Measurements from ENCODE around the gene NAALADL2. TPM values are rescaled to one million over a fixed set of nuclear protein-coding genes. Genes with fewer than 3 reads are reported as not detected.

NAALADL2 gene
- total and polyA plus RNA-seq, 2 of the 8 experiments (the other 6 are each of a cell fraction or from before 2014, with no cell fraction given): 0.12 to 0.22 TPM

- Histone ChIP-seq H3K4me1 (replicated peaks in 1 of 4; ENCODE audit: control insufficient read depth in 3 of 4, insufficient read depth in 4 of 4, low read length in 3 of 4) (no peaks in the 10 kb centered on the region), H3K79me2 (ENCODE audit: control insufficient read depth in 1 of 2, insufficient read depth in 2 of 2, low read length in 2 of 2) (no peaks in the 10 kb centered on the region), H2BK15ac (ENCODE audit: low read length) (no peak overlapping the region), H2BK20ac (ENCODE audit: low read length) (no peak overlapping the region), H2AFZ (ENCODE audit: low read length) (no peak overlapping the region), H4K20me1 (replicated peaks in 1 of 2; ENCODE audit: control insufficient read depth in 1 of 2, insufficient read depth in 2 of 2, low read length in 2 of 2) (no peaks in the 10 kb centered on the region), H3K4ac (replicated peaks; ENCODE audit: insufficient read length, low read depth, low read length) (no peak overlapping the region), H3K23me2 (ENCODE audit: low read depth, low read length) (no peaks in the 10 kb centered on the region; the same call in 1 of the 2 replicates), H3K56ac (replicated peaks; ENCODE audit: insufficient read length, low read depth, low read length) (no peak overlapping the region), H3K9me3 (ENCODE audit: insufficient read depth in 2 of 2, low read depth in 1 of 2, low read length in 1 of 2) (no peaks in the 10 kb centered on the region), H4K91ac (replicated peaks; ENCODE audit: insufficient read length, low read length) (no peak overlapping the region), H3K23ac (ENCODE audit: insufficient read length) (no peak overlapping the region), H2BK5ac (ENCODE audit: low read depth, low read length) (no peak overlapping the region), H3K4me2 (ENCODE audit: insufficient read depth in 1 of 2, low read depth in 2 of 2, low read length in 2 of 2) (no peak overlapping the region), H2BK120ac (replicated peaks; ENCODE audit: low read depth, low read length) (no peak overlapping the region), H3K36me3 (ENCODE audit: control insufficient read depth in 2 of 4, insufficient read depth in 4 of 4, low read length in 3 of 4) (no peaks in the 10 kb centered on the region), H2AK5ac (ENCODE audit: low read depth, low read length) (no peak overlapping the region), H4K5ac (ENCODE audit: insufficient read length, low read depth, low read length) (no peak overlapping the region), H3K27ac (ENCODE audit: low read depth, low read length) (no peak overlapping the region), H3K14ac (ENCODE audit: insufficient read length) (no peak overlapping the region), H3K79me1 (ENCODE audit: low read depth, low read length) (no peaks in the 10 kb centered on the region), H3K9ac (replicated peaks in 1 of 4; ENCODE audit: extremely low read depth in 1 of 4, low read depth in 3 of 4, low read length in 3 of 4) (no peak overlapping the region), H3K27me3 (replicated peaks in 1 of 4; ENCODE audit: control insufficient read depth in 3 of 4, extremely low read depth in 1 of 4, insufficient read depth in 3 of 4, low read length in 3 of 4) (no peaks in the 10 kb centered on the region), H3K4me3 (ENCODE audit: extremely low read depth in 1 of 4, insufficient read depth in 2 of 4, low read depth in 3 of 4, low read length in 4 of 4) (no peak overlapping the region), H4K8ac (ENCODE audit: extremely low read depth, insufficient read depth, low read length) (no peak overlapping the region), H3K18ac (ENCODE audit: extremely low read depth, low read length) (no peak overlapping the region), H2BK12ac (ENCODE audit: low read depth, low read length) (no peak overlapping the region)
- 100% methylated on average over 1 of the region's 1 CpG; no CpG with 5 or more reads in 1 of the 2 experiments for WGBS, 2 experiments (ENCODE audit: extremely low coverage in 1 of 2, insufficient coverage in 1 of 2, insufficient read length in 1 of 2, insufficient replicate concordance in 2 of 2, low coverage in 1 of 2, low lambda C conversion rate in 2 of 2, missing lambda C conversion rate in 1 of 2)
- ChIA-PET CTCF (ENCODE audit: partially characterized antibody) (no interaction called here), POLR2A (ENCODE audit: partially characterized antibody) (no interaction called here)
- no peak for DNase-seq (ENCODE audit: low read depth in 1 of 2, low spot score in 2 of 2)
- no peak for FAIRE-seq
- TF ChIP-seq BRCA1 (IDR thresholded peaks at IDR 0.05; ENCODE audit: low read depth, low read length) (no peak), YY1 (IDR thresholded peaks at IDR 0.05; ENCODE audit: low read depth, low read length) (no peak), POLR2A (IDR thresholded peaks at IDR 0.05; ENCODE audit: control extremely low read depth in 1 of 2, low read depth in 2 of 2, low read length in 2 of 2) (no peak), JUND (IDR thresholded peaks at IDR 0.05; ENCODE audit: low read length) (no peak), ZNF274 (IDR thresholded peaks at IDR 0.05; ENCODE audit: borderline replicate concordance, extremely low read depth, low read length) (no peak), ATF3 (IDR thresholded peaks at IDR 0.05; ENCODE audit: insufficient read depth, low read depth, low read length) (no peak), MAX (IDR thresholded peaks at IDR 0.05) (no peak), SP1 (IDR thresholded peaks at IDR 0.05; ENCODE audit: low read depth, low read length) (no peak), RXRA (IDR thresholded peaks at IDR 0.05; ENCODE audit: insufficient read depth, low read depth, low read length) (no peak), SIRT6 (IDR thresholded peaks at IDR 0.05; ENCODE audit: low read length) (no peak), POLR2AphosphoS5 (IDR thresholded peaks at IDR 0.05; ENCODE audit: low read depth, low read length) (no peak), SIN3A (conservative IDR thresholded peaks at IDR 0.05 in 1 of 2, IDR thresholded peaks at IDR 0.05 in 1 of 2; ENCODE audit: low read depth in 1 of 2, low read length in 2 of 2) (no peak), RBBP5 (IDR thresholded peaks at IDR 0.05; ENCODE audit: borderline replicate concordance, low read depth, low read length) (no peak)
Observed at GRCh38 chr3:175279457-175279856, 420.3 kb downstream of the NAALADL2 start.
